Measurements from ENCODE around the gene CSHL1. TPM values are rescaled to one million over a fixed set of nuclear protein-coding genes. Genes with fewer than 3 reads are reported as not detected.
"Not testable (repeated sequence)": the region's sequence is repeated elsewhere in the genome, so short reads cannot be mapped to it uniquely, and the experiment has no call there.

The CSHL1 gene
- total RNA-seq, 1 experiment from 2014 or later = not detected

DNA sequence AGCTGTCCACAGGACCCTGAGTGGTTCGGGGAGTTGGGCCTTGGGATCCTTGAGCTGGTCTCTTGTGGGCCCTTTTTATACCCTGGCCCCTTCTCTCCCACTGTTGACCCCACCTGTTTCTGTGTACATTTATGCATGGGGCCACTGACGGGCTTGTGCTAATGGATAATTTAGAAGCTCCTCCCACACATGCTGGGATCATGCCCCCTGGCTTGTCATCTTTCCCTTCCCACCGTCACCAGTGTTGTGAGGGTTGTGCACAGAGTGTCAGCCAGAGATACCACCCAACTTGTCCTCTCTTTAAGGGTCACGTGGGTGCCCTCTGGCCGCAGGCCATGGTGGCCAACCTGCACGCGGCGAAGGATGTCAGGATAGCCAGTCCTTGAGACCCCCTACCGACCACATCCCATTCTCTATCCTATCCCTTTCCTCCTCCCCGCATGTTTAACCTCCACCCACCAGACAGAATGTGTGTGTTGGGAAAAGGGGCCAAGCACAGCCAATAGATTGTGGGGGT is 7.8 kb upstream of the CSHL1 start, which contains the start of gene GH1:
Gene GH1, minus strand, starts transcription at position 51 of the 517 bp plus-strand sequence. CDS start 63 bp downstream, outside the sequence.
- not testable (repeated sequence) for DNase-seq (ENCODE audit: low read depth)

DNA sequence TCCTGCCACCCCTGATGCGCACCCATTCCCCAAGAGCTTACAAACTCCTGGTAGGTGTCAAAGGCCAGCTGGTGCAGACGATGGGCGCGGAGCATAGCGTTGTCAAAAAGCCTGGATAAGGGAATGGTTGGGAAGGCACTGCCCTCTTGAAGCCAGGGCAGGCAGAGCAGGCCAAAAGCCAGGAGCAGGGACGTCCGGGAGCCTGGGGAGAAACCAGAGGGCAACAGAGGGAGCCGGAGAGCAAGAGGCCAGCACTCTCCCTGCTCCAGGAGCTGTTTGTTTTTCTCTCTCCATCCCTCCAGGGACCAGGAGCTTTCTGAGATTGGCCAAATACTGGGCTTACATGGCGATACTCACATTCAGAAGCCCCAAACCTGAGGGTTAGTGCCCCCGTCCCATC is 7.2 kb upstream of the CSHL1 start:
- DNase-seq (ENCODE audit: low read depth) = no peak

DNA sequence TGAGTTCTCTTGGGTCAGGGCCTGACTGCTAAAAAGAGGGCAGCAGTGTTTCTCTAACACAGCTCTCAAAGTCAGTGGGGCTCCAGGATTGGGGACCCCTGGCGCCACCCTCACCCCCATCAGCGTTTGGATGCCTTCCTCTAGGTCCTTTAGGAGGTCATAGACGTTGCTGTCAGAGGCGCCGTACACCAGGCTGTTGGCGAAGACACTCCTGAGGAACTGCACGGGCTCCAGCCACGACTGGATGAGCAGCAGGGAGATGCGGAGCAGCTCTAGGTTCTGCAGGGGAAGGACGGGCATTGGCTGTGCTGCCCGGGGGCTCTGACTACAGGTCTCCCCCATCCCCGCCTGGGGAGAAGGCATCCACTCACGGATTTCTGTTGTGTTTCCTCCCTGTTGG is 6.6 kb upstream of the CSHL1 start:
- DNase-seq (ENCODE audit: low read depth) = no peak

DNA sequence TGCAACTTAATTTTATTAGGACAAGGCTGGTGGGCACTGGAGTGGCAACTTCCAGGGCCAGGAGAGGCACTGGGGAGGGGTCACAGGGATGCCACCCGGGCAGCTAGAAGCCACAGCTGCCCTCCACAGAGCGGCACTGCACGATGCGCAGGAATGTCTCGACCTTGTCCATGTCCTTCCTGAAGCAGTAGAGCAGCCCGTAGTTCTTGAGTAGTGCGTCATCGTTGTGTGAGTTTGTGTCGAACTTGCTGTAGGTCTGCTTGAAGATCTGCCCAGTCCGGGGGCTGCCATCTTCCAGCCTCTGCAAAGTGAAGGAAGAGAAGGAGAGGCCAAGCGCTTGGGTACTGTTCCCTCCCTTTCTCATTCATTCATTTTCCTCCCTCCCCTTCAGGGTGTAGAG is 6.1 kb upstream of the CSHL1 start:
- not testable (repeated sequence) for DNase-seq (ENCODE audit: low read depth)

DNA sequence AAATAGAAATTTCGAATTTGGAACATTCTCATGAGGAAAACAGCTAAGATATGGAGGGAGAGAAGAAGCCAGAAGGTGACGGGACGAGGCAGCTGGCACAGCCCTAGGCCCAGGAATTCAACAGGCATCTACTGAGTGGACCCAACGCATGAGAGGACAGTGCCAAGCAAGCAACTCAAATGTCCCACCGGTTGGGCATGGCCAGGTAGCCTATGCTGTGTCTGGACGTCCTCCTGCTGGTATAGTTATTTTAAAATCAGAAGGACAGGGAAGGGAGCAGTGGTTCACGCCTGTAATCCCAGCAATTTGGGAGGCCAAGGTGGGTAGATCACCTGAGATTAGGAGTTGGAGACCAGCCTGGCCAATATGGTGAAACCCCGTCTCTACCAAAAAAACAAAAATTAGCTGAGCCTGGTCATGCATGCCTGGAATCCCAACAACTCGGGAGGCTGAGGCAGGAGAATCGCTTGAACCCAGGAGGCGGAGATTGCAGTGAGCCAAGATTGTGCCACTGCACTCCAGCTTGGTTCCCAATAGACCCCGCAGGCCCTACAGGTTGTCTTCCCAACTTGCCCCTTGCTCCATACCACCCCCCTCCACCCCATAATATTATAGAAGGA is 5.6 kb upstream of the CSHL1 start:
- no peak for DNase-seq (ENCODE audit: low read depth)

DNA sequence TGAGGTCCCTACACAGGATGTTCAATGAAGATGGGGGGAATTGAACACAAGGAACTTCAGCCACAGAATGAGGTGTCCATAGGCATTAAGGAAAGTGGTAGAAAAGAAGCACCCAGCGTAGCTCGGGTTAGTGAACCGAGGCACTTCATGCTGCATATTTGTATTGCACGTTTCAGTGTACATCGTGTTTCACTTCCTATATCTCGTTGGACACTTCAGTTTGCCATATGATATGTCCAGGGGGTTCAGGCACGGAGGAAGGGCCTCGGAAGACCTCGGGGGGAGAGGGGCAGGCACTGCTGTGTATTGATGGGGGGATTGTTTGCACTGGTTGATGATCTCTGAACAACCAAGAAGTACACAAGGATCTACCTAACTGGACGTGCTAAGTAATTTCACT is 4.7 kb upstream of the CSHL1 start:
- not testable (repeated sequence) for DNase-seq (ENCODE audit: low read depth)

DNA sequence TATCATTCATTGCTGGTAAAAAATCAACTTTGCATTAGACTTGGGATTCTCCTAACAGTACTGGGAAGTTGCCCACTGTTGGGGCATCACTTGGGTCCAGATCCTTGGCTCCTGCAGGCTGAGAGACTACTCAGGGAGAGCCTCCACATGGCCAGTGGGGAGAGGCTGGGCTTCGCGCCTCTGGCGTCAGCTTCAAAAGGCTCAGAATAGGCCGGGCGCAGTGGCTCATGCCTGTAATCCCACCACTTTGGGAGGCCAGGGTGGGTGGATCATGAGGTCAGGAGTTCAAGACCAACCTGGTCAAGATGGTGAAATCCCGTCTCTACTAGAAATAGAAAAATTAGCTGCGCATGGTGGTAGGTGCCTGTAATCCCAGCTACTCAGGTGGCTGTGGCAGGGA is 3.4 kb upstream of the CSHL1 start:
- no peak for DNase-seq (ENCODE audit: low read depth)

DNA sequence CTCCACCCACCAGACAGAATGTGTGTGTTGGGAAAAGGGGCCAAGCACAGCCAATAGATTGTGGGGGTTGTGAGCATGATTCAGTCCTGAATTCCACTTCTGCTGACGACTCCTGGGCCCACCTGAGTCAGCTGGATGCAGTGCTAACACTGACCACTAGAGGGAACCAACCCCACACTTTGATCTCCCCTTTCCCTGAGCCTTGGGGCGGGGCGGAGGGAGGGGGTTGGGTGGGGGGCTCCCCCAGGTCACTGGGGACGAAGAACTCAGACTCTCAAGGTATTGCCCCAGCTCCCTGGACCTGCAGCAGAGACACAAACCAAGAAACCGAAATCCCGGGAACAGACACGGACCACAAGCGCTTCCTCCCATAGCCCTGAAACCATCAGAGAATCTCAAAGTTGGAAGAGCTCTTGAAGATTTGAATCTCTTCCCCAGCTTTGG is 621 bp upstream of the CSHL1 start:
- DNase-seq (ENCODE audit: low read depth) = peak; percentile 49

DNA sequence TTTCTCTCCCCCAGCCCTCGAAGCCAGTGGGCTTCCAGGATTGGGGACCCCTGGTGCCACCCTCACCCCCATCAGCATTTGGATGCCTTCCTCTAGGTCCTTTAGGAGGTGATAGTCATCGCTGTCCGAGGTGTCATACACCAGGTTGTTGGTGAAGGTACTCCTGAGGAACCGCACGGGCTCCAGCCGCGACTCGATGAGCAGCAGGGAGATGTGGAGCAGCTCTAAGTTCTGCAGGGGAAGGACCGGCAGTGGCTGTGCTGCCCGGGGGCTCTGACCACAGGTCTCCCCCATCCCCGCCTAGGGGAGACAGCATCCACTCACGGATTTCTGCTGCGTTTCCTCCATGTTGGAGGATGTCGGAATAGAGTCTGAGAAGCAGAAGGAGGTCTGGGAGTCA is 962 bp downstream of the CSHL1 start:
- no peak for DNase-seq (ENCODE audit: low read depth)

DNA sequence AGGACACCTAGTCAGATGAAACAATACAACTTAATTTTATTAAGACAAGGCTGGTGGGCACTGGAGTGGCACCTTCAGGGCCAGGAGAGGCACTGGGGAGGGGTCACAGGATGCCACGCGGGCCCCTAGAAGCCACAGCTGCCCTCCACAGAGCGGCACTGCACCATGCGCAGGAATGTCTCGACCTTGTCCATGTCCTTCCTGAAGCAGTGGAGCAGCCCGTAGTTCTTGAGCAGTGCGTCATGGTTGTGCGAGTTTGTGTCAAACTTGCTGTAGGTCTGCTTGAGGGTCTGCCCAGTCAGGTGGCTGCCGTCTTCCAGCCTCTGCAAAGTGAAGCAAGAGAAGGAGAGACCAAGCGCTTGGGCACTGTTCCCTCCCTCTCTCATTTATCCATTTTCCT is 1.5 kb downstream of the CSHL1 start:
- not testable (repeated sequence) for DNase-seq (ENCODE audit: low read depth)

DNA sequence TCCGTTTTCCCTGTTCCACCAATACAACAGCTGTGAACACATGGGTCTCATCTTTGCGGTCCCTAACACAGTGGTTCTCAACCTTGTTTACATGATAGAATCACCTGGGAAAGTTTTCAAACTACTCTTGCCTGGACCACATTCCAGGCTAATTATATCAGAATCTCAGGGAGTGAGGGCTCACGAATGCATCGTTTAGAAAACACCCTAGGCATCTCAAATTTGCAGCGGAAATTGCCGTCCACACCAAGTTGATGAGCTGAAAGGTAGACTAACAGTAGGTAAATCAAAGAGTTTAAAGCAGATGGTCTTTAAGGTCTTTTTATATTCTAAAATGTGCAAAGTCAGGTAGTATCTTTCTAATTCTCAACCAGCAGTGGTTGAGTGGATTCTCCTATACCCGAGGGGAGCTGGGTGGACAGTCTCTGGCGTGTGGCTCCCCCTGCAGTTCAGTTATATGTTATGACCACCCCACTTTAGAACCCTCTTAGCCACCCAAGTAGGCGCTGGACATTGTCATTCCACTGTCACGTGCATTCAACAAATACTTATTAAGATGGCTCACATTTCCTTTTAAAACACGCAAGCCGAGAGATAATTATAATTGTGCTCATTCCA is 3.8 kb downstream of the CSHL1 start:
- not testable (repeated sequence) for DNase-seq (ENCODE audit: low read depth)

DNA sequence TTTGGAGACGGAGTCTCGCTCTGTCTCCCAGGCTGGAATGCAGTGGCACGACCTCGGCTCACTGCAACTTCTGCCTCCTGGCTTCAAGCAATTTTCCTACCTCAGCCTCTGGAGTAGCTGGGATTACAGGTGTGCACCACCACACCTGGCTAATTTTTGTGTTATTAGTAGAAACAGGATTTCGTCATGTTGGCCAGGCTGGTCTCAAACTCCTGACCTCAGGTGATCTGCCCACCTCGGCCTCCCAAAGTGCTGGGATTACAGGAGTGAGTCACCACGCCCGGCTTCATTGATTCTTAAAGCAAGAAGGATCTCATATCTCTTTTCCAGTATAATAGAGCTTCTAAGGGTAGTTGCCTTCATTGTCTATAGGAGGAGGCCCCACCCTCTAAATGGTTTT is 6.3 kb downstream of the CSHL1 start:
- DNase-seq (ENCODE audit: low read depth) = not testable (repeated sequence)

DNA sequence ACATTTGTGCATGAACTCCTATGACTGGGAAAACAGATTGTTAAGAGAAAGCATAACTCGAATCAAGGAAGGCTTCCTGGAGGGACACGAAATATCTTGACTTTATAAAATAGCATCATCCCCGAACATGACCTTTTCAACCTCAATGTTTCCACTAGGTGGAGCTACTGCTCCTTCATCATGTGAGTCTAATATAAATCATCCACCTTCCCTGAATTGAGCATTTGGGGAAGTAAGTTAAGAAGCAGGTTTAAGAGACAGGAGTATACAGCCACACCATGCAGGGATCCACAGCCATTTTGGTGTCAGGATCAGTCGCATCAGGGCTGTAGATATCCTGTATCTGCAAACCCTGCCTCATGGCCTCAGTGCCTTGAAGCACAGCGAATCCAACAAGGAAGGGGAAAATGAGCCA is 7.3 kb downstream of the CSHL1 start:
- DNase-seq (ENCODE audit: low read depth) = not testable (repeated sequence)

DNA sequence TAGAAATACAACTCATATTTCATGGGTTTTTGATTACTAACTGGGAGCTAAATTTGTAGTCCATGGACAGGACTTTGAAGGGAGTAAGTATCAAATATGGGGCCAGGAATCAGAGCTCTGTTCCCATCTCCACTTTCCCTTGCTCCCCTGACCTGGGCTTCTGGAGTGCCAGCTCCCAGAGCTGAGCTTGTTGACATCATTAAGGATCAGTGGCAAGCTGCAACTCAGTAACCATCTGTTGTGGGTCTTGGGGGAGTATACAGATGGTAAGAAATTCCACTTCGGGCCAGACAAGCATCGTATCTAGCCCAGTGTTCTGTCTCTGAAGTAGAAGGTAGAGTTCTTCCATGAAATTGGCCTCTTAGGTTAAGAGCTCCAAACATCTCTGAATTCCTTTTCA is 9.1 kb downstream of the CSHL1 start:
- DNase-seq (ENCODE audit: low read depth) = not testable (repeated sequence)

DNA sequence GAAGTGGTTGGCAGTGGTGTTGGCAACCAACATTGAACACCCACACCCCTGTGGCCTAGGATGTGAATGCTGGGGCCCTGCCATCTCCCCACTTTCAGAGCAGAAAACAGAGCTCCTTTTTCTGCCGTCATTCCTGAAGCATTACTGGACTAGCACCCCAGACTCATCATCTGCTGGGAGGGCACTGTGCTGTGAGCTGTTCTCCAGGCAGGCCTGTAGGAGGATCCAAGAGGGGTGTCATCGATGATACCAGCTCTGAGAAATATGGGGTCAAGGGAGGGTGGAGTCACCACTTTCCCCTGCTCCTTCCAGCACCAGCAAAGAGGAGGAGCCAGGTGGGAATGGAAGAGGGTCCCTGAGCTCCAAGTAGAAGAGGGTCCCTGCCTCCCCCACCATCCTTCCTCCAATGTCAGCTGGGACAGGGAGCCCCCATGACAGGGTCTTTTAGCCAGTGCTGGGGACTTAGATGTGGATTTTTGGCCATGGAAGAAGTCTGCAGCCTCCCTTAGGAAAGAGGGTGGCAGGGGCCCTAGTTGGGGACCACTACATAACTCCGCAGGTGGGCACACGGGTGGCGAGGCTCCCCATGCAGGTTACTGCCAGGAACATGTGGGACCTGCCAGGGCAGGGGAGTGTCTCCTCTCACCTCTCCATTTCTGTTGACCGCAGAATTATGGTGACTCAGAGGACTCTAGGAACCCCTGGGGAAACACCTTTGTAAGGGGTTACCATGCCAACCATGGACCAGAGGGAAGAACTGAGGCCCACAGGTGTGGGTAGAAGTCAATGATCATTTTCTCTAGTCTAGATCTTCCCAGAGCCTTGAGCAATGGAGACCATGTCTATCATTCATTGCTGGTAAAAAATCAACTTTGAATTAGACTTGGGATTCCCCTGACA is 11.9 kb downstream of the CSHL1 start:
- DNase-seq (ENCODE audit: low read depth) = not testable (repeated sequence)

DNA sequence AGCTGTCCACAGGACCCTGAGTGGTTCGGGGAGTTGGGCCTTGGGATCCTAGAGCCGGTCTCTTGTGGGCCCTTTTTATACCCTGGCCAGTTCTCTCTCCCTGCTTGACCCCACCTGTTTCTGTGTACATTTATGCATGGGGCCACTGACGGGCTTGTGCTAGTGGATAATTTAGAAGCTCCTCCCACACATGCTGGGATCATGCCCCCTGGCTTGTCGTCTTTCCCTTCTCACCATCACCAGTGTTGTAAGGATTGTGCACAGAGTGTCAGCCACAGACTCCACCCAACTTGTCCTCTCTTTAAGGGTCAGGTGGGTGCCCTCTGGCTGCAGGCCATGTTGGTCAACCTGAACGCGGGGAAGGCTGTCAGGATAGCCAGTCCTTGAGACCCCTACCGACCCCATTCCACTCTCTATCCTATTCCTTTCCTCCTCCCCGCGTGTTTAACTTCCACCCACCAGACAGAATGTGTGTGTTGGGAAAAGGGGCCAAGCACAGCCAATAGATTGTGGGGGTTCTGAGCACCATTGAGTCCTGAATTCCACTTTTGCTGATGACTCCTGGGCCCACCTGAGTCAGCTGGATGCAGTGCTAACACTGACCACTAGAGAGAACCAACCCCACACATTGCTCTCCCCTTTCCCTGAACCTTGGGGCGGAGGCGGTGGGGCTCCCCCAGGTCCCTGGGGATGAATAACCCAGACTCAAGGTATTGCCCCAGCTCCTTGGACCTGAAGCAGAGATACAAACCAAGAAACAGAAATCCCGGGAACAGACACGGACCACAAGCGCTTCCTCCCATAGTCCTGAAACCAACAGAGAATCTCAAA is 14.3 kb downstream of the CSHL1 start, which contains the start of gene CSH1:
Gene CSH1, minus strand, starts transcription at position 51 of the 831 bp plus-strand sequence. CDS start 63 bp downstream, outside the sequence.
- DNase-seq (ENCODE audit: low read depth) = not testable (repeated sequence)

DNA sequence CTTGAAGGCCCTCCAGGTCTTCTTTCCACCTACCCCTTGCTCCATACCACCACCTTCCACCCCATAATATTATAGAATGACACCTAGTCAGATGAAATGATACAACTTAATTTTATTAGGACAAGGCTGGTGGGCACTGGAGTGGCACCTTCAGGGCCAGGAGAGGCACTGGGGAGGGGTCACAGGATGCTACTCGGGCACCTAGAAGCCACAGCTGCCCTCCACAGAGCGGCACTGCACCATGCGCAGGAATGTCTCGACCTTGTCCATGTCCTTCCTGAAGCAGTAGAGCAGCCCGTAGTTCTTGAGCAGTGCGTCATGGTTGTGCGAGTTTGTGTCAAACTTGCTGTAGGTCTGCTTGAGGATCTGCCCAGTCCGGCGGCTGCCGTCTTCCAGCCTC is 16.2 kb downstream of the CSHL1 start:
- DNase-seq (ENCODE audit: low read depth) = not testable (repeated sequence)

DNA sequence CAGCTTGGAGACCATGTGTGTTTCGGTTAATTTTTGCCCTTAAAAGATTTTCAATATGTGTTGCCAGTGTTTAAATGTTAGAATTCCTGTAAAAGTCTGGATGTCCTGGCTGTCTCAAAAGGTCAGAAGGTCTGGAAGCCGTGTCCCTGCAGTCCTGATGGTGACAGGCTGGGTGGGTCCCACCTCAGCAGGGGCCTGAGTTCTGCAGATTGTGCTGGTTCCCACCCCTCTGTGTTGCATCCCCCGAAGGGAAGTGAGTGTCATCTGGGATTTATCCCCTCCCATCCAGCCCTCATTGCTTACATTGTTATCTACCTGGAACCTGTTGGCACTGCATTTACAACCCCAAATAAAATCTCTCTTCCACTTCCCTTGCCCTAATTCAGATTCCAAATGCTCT is 17.0 kb downstream of the CSHL1 start:
- not testable (repeated sequence) for DNase-seq (ENCODE audit: low read depth)

DNA sequence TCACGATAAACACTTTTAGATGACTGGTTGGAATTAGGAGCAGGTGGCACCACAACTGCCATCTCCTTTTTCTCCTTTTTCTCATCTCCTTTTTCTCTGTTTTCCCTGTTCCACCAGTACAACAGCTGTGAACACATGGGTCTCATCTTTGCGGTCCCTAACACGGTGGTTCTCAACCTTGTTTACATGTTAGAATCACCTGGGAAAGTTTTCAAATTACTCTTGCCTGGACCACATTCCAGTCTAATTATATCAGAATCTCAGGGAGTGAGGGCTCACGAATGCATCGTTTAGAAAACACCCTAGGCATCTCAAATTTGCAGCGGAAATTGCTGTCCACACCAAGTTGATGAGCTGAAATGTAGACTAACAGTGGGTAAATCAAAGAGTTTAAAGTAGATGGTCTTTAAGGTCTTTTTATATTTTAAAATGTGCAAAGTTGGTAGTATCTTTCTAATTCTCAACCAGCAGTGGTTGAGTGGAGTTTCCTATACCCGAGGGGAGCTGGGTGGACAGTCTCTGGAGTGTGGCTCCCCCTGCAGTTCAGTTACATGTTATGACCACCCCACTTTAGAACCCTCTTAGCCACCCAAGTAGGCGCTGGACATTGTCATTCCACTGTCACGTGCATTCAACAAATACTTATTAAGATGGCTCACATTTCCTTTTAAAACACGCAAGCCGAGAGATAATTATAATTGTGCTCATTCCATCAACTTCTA is 18.6 kb downstream of the CSHL1 start:
- not testable (repeated sequence) for DNase-seq (ENCODE audit: low read depth)

Data from Daoy (cell line).